ENCODE results near the gene MAFF. TPM values are rescaled to one million over a fixed set of nuclear protein-coding genes. Genes with fewer than 3 reads are reported as not detected.

MAFF gene
- total RNA-seq, 1 experiment from 2014 or later, result 26.0 TPM

GRCh38 chr22:38255697-38256096 is 53.9 kb downstream of the MAFF start (continued):
- TF ChIP-seq CTCF (IDR thresholded peaks at IDR 0.05 in 2 of 3, conservative IDR thresholded peaks at IDR 0.05 in 1 of 3; ENCODE audit: borderline replicate concordance in 1 of 3, insufficient read depth in 1 of 3, low read depth in 2 of 3, low read length in 2 of 3) (no peak), SP1 (IDR thresholded peaks at IDR 0.05; ENCODE audit: low read depth) (no peak)

GRCh38 chr22:38257181-38257580 is 55.4 kb downstream of the MAFF start:
- no TSS peak for BruUV-seq (replicated peaks)
- no peak for DNase-seq (ENCODE audit: low read depth, low spot score)
- RAD21 ChIA-PET (ENCODE audit: low non-redundant PET in 1 of 2, low total read pairs in 2 of 2, uncharacterized antibody in 2 of 2, unreplicated experiment in 2 of 2), result no interaction called here
- peaks cover under 1 to 4% of the 10 kb centered on the region in 2 experiments; a peak in 2 of 4 replicates for H3K4me1 ChIP-seq (ENCODE audit: control insufficient read depth in 1 of 2, insufficient read depth in 2 of 2, low read length in 2 of 2)
- H3K4me3 ChIP-seq (replicated peaks in 1 of 2; ENCODE audit: low read depth in 1 of 2, low read length in 2 of 2), result no peak overlapping the region
- H3K36me3 ChIP-seq (ENCODE audit: control insufficient read depth in 1 of 2, insufficient read depth in 2 of 2, low read length in 2 of 2), result no peaks in the 10 kb centered on the region
- no peak for ATAC-seq
- TF ChIP-seq CEBPB (IDR thresholded peaks at IDR 0.05; ENCODE audit: low read depth), result no peak
- no peak for TF ChIP-seq RAD21 (IDR thresholded peaks at IDR 0.05; ENCODE audit: low read depth)
- no peak for TF ChIP-seq ZBTB33 (IDR thresholded peaks at IDR 0.05; ENCODE audit: extremely low read depth, insufficient replicate concordance, low read length)
- TF ChIP-seq ZNF274 (IDR thresholded peaks at IDR 0.05; ENCODE audit: low read depth, low read length), result no peak
- TF ChIP-seq ZFX (IDR thresholded peaks at IDR 0.05), result no peak
- no peak for TF ChIP-seq CTCF (IDR thresholded peaks at IDR 0.05 in 2 of 3, conservative IDR thresholded peaks at IDR 0.05 in 1 of 3; ENCODE audit: borderline replicate concordance in 1 of 3, insufficient read depth in 1 of 3, low read depth in 2 of 3, low read length in 2 of 3)
- no peaks in the 10 kb centered on the region for H3K9me3 ChIP-seq (ENCODE audit: control insufficient read depth in 1 of 2, insufficient read depth in 1 of 2, low read depth in 1 of 2, low read length in 2 of 2)
- POLR2A ChIA-PET, result no interaction called here
- H3K9me2 ChIP-seq (ENCODE audit: insufficient read depth), result no peaks in the 10 kb centered on the region
- no peak overlapping the region for H3K9ac ChIP-seq (ENCODE audit: low read length)
- H3K79me2 ChIP-seq (ENCODE audit: insufficient read depth, low read length), result peaks cover 62% of the 10 kb centered on the region
- CTCF ChIA-PET, result interaction anchor here (0.7 kb wide), 1 partner anchor 281 kb away, joined by 4 read pairs; no protein-coding TSS in a partner anchor
- no peaks in the 10 kb centered on the region for H3K27me3 ChIP-seq (ENCODE audit: insufficient read depth, low read length)
- peaks cover 4% of the 10 kb centered on the region; the same call in 1 of the 2 replicates for H4K20me1 ChIP-seq (ENCODE audit: insufficient read depth)
- H3K4me2 ChIP-seq (ENCODE audit: low read length), result no peak overlapping the region
- H2AFZ ChIP-seq (ENCODE audit: low read depth, low read length, poor library complexity, severe bottlenecking), result no peak overlapping the region
- intact Hi-C loops (cut with micrococcal nuclease), result no loop called here
- H3K27ac ChIP-seq (ENCODE audit: low read depth, low read length), result no peak overlapping the region
